GM10847 (cell line): Measurements from ENCODE around the gene HPF1.

Experiments
- POLR2A ChIP-seq: IDR thresholded peaks from 2 replicates; pipeline ENCODE4 v1.6.1; 2011; ENCODE audit not compliant: insufficient read length; ENCODE audit errors: extremely low read depth

HPF1 gene

GRCh38 chr4:169756971-169757574, 671 bp downstream of the HPF1 start:
- TF ChIP-seq POLR2A, result no peak

GRCh38 chr4:169745291-169745690, 12.5 kb downstream of the HPF1 start:
- TF ChIP-seq POLR2A, result no peak

- no peak for TF ChIP-seq POLR2A
Measured at GRCh38 chr4:169744601-169745000, 13.1 kb downstream of the HPF1 start.

GRCh38 chr4:169741569-169741968, 16.2 kb downstream of the HPF1 start:
- TF ChIP-seq POLR2A, result no peak

- TF ChIP-seq POLR2A, result no peak
Measured at GRCh38 chr4:169730564-169730963, 27.2 kb downstream of the HPF1 start.

- TF ChIP-seq POLR2A, result no peak
Measured at GRCh38 chr4:169727616-169728015, 30.1 kb downstream of the HPF1 start.

- no peak for TF ChIP-seq POLR2A
Measured at GRCh38 chr4:169724260-169724659, 33.5 kb downstream of the HPF1 start.

GRCh38 chr4:169723207-169723965, 34.4 kb downstream of the HPF1 start:
- TF ChIP-seq POLR2A, result no peak

- no peak for TF ChIP-seq POLR2A
Measured at GRCh38 chr4:169720529-169720928, 37.2 kb downstream of the HPF1 start.

GRCh38 chr4:169716677-169717076, 41.1 kb downstream of the HPF1 start:
- TF ChIP-seq POLR2A, result no peak

- TF ChIP-seq POLR2A, result no peak
Measured at GRCh38 chr4:169715826-169716225, 41.9 kb downstream of the HPF1 start.

GRCh38 chr4:169707958-169708643, 49.6 kb downstream of the HPF1 start:
- no peak for TF ChIP-seq POLR2A

- TF ChIP-seq POLR2A, result no peak
Measured at GRCh38 chr4:169698331-169698730, 59.4 kb downstream of the HPF1 start.

- TF ChIP-seq POLR2A, result no peak
Measured at GRCh38 chr4:169690787-169691186, 67.0 kb downstream of the HPF1 start.

- TF ChIP-seq POLR2A, result no peak
Measured at GRCh38 chr4:169689681-169690080, 68.1 kb downstream of the HPF1 start.

- no peak for TF ChIP-seq POLR2A
Measured at GRCh38 chr4:169682372-169683047, 75.2 kb downstream of the HPF1 start.
